Kidney epithelial cell (primary cell): ENCODE results near the gene RAB6B. TPM values are rescaled to one million over a fixed set of nuclear protein-coding genes. Genes with fewer than 3 reads are reported as not detected.

ENCODE experiments used
- DNase-seq: peaks from one replicate; pipeline ENCODE4 v3.0.0-alpha.2; 2010; ENCODE audit warnings: low read depth
- H3K27me3 ChIP-seq: 2 replicates; pipeline ENCODE4 v1.6.0; 2011; ENCODE audit warnings: low read length; ENCODE audit not compliant: control insufficient read depth, insufficient read depth
- H3K36me3 ChIP-seq: 2 replicates; pipeline ENCODE4 v1.5.1; 2011; ENCODE audit warnings: low read length; ENCODE audit not compliant: control insufficient read depth, insufficient read depth
- H3K4me3 ChIP-seq: 2 replicates; pipeline ENCODE4 v1.5.1; 2011; ENCODE audit warnings: low read depth, mild to moderate bottlenecking, control low read depth, low read length
- CTCF ChIP-seq: IDR thresholded peaks from 2 replicates; pipeline ENCODE4 v1.5.1; 2011; ENCODE audit warnings: mild to moderate bottlenecking, moderate library complexity, low read length, control low read depth, inconsistent platforms; ENCODE audit not compliant: insufficient read depth, poor library complexity, severe bottlenecking
- total RNA-seq: library from RNA; depleted of rRNA; stranded (reverse); fragments of >200 nt; gene quantifications from 2 replicates; pipeline ENCODE4 v1.2.3, GENCODE V29; 2015

The RAB6B gene
- total RNA-seq, 1 donor from 2014 or later, result 4.4 TPM

- DNase-seq, result no peak
- peaks cover 9% of the 10 kb centered on the region for H3K27me3 ChIP-seq
- TF ChIP-seq CTCF, result no peak
These were observed 5.6 kb downstream of the RAB6B start for GRCh38 chr3:133890037-133890436.

GRCh38 chr3:133888726-133889340, 6.8 kb downstream of the RAB6B start:
- no peak for DNase-seq
- no peak for TF ChIP-seq CTCF
- H3K36me3 ChIP-seq, result no peaks in the 10 kb centered on the region

More at GRCh38 chr3:133890037-133890436, 5.6 kb downstream of the RAB6B start:
- Histone ChIP-seq H3K4me3 (no peak overlapping the region), H3K36me3 (no peaks in the 10 kb centered on the region)

GRCh38 chr3:133887803-133888703, 7.6 kb downstream of the RAB6B start:
- no peak for DNase-seq
- TF ChIP-seq CTCF, result no peak
- Histone ChIP-seq H3K36me3 (no peaks in the 10 kb centered on the region), H3K27me3 (no peaks in the 10 kb centered on the region), H3K4me3 (no peak overlapping the region)

More at GRCh38 chr3:133888726-133889340, 6.8 kb downstream of the RAB6B start:
- Histone ChIP-seq H3K4me3 (no peak overlapping the region), H3K27me3 (peaks cover 2% of the 10 kb centered on the region)

GRCh38 chr3:133887074-133887802, 8.4 kb downstream of the RAB6B start:
- no peak for DNase-seq
- Histone ChIP-seq H3K27me3 (no peaks in the 10 kb centered on the region), H3K4me3 (no peak overlapping the region), H3K36me3 (no peaks in the 10 kb centered on the region)
- no peak for TF ChIP-seq CTCF

- TF ChIP-seq CTCF, result no peak
- Histone ChIP-seq H3K4me3 (no peak overlapping the region), H3K27me3 (no peaks in the 10 kb centered on the region), H3K36me3 (no peaks in the 10 kb centered on the region)
- DNase-seq, result no peak
These were observed 9.5 kb downstream of the RAB6B start for GRCh38 chr3:133886031-133886722.
